ENCODE results near the gene CDC42SE2. TPM values are rescaled to one million over a fixed set of nuclear protein-coding genes. Genes with fewer than 3 reads are reported as not detected.

Gene CDC42SE2
- total RNA-seq, 2 experiments from 2014 or later = 145 TPM

- H3K4me3 Mint-ChIP-seq = peak overlapping the region; percentile 39
- H3K27ac Mint-ChIP-seq = peak overlapping the region; percentile 72
- CTCF ChIA-PET = interaction anchor here (1.1 to 2.5 kb wide), 4 partner anchors 9 to 137 kb away, joined by 3 to 7 read pairs (median 4); no protein-coding TSS in a partner anchor
- H3K9me3 Mint-ChIP-seq = peaks cover 2% of the 10 kb centered on the region
- H3K27me3 Mint-ChIP-seq = no peaks in the 10 kb centered on the region
- peaks cover 35% of the 10 kb centered on the region for H3K36me3 Mint-ChIP-seq (ENCODE audit: low read depth)
- POLR2A ChIA-PET = no interaction called here
- H3K4me1 Mint-ChIP-seq = peaks cover 77% of the 10 kb centered on the region
- no peak for DNase-seq
Observed at GRCh38 chr5:131256507-131256823, 7.4 kb upstream of the CDC42SE2 start.

- Mint-ChIP-seq H3K27ac (peak overlapping the region; percentile 72), H3K4me1 (peaks cover 77% of the 10 kb centered on the region), H3K9me3 (peaks cover 2% of the 10 kb centered on the region), H3K4me3 (no peak overlapping the region), H3K27me3 (no peaks in the 10 kb centered on the region), H3K36me3 (ENCODE audit: low read depth) (peaks cover 38% of the 10 kb centered on the region)
- POLR2A ChIA-PET = no interaction called here
- no peak for DNase-seq
- CTCF ChIA-PET = interaction anchor here (0.7 to 2.3 kb wide), 6 partner anchors 12 to 125 kb away, joined by 3 to 8 read pairs (median 5); partner anchors contain the start of gene HINT1
Observed at GRCh38 chr5:131258733-131259132, 5.1 kb upstream of the CDC42SE2 start.

GRCh38 chr5:131259326-131259725 is 4.5 kb upstream of the CDC42SE2 start:
- H3K4me3 Mint-ChIP-seq = no peak overlapping the region
- ChIA-PET POLR2A (no interaction called here), CTCF (interaction anchor here (0.6 to 2.3 kb wide), 4 partner anchors 11 to 105 kb away, joined by 3 to 6 read pairs (median 4); partner anchors contain the start of gene HINT1)
- peaks cover 38% of the 10 kb centered on the region for H3K36me3 Mint-ChIP-seq (ENCODE audit: low read depth)
- DNase-seq = no peak
- H3K27ac Mint-ChIP-seq = peak overlapping the region; percentile 33
- H3K9me3 Mint-ChIP-seq = peaks cover 2% of the 10 kb centered on the region
- no peaks in the 10 kb centered on the region for H3K27me3 Mint-ChIP-seq
- H3K4me1 Mint-ChIP-seq = peaks cover 71% of the 10 kb centered on the region

- H3K4me3 Mint-ChIP-seq = no peak overlapping the region
- peaks cover under 1% of the 10 kb centered on the region for H3K9me3 Mint-ChIP-seq
- POLR2A ChIA-PET = no interaction called here
- H3K4me1 Mint-ChIP-seq = peaks cover 59% of the 10 kb centered on the region
- H3K27me3 Mint-ChIP-seq = no peaks in the 10 kb centered on the region
- H3K36me3 Mint-ChIP-seq (ENCODE audit: low read depth) = peaks cover 47% of the 10 kb centered on the region
- CTCF ChIA-PET = interaction anchor here (0.6 to 1.2 kb wide), 2 partner anchors 10 to 153 kb away, joined by 3 to 4 read pairs; no protein-coding TSS in a partner anchor
- DNase-seq = no peak
- no peak overlapping the region for H3K27ac Mint-ChIP-seq
Observed at GRCh38 chr5:131260895-131261294, 3.0 kb upstream of the CDC42SE2 start.

GRCh38 chr5:131261483-131261882 is 2.4 kb upstream of the CDC42SE2 start:
- DNase-seq = no peak
- peaks cover 45% of the 10 kb centered on the region for H3K36me3 Mint-ChIP-seq (ENCODE audit: low read depth)
- ChIA-PET POLR2A (interaction anchor here (0.6 kb wide), 1 partner anchor 122 kb away, joined by 9 read pairs; no protein-coding TSS in a partner anchor), CTCF (interaction anchor here (0.6 to 1.4 kb wide), 5 partner anchors 9 to 752 kb away, joined by 3 to 5 read pairs (median 3); no protein-coding TSS in a partner anchor)
- H3K9me3 Mint-ChIP-seq = no peaks in the 10 kb centered on the region
- no peak overlapping the region for H3K4me3 Mint-ChIP-seq
- peaks cover 53% of the 10 kb centered on the region for H3K4me1 Mint-ChIP-seq
- H3K27me3 Mint-ChIP-seq = no peaks in the 10 kb centered on the region
- peak overlapping the region; percentile 13 for H3K27ac Mint-ChIP-seq

- peaks cover 44% of the 10 kb centered on the region for H3K4me1 Mint-ChIP-seq
- ChIA-PET CTCF (interaction anchor here (1.0 to 4.8 kb wide), 12 partner anchors 8 to 121 kb away, joined by 3 to 28 read pairs (median 5); no protein-coding TSS in a partner anchor), POLR2A (interaction anchor here (0.6 to 1.7 kb wide), 4 partner anchors 9 to 27 kb away, joined by 4 to 9 read pairs (median 5); no protein-coding TSS in a partner anchor)
- no peaks in the 10 kb centered on the region for H3K9me3 Mint-ChIP-seq
- H3K36me3 Mint-ChIP-seq (ENCODE audit: low read depth) = peaks cover 47% of the 10 kb centered on the region
- H3K27me3 Mint-ChIP-seq = no peaks in the 10 kb centered on the region
- H3K27ac Mint-ChIP-seq = peak overlapping the region; percentile 97
- peak; percentile 10 for DNase-seq
- H3K4me3 Mint-ChIP-seq = peak overlapping the region; percentile 84
Observed at GRCh38 chr5:131262953-131263541, 806 bp upstream of the CDC42SE2 start.

- Mint-ChIP-seq H3K36me3 (ENCODE audit: low read depth) (peaks cover 44% of the 10 kb centered on the region), H3K27ac (peak overlapping the region; percentile 95), H3K4me3 (peak overlapping the region; percentile 83), H3K9me3 (no peaks in the 10 kb centered on the region), H3K4me1 (peaks cover 45% of the 10 kb centered on the region), H3K27me3 (no peaks in the 10 kb centered on the region)
- DNase-seq = peak; percentile 63
- POLR2A ChIA-PET = interaction anchor here (0.6 to 1.6 kb wide), 10 partner anchors 21 to 1224 kb away, joined by 3 to 5 read pairs (median 4); no protein-coding TSS in a partner anchor
- CTCF ChIA-PET = interaction anchor here (0.6 to 4.8 kb wide), 21 partner anchors 8 to 161 kb away, joined by 3 to 28 read pairs (median 5); no protein-coding TSS in a partner anchor
Observed at GRCh38 chr5:131264451-131265099, 722 bp downstream of the CDC42SE2 start.

- POLR2A ChIA-PET = interaction anchor here (0.6 to 1.5 kb wide), 5 partner anchors 21 to 131 kb away, joined by 3 to 4 read pairs (median 4); no protein-coding TSS in a partner anchor
- Mint-ChIP-seq H3K4me3 (peak overlapping the region; percentile 83), H3K36me3 (ENCODE audit: low read depth) (peaks cover 39% of the 10 kb centered on the region), H3K9me3 (no peaks in the 10 kb centered on the region), H3K4me1 (peaks cover 46% of the 10 kb centered on the region), H3K27me3 (no peaks in the 10 kb centered on the region), H3K27ac (peak overlapping the region; percentile 95)
- CTCF ChIA-PET = interaction anchor here (1.0 to 4.8 kb wide), 19 partner anchors 8 to 188 kb away, joined by 3 to 28 read pairs (median 4); no protein-coding TSS in a partner anchor
- DNase-seq = peak; percentile 43
Observed at GRCh38 chr5:131265311-131265803, 1.5 kb downstream of the CDC42SE2 start.

- Mint-ChIP-seq H3K27ac (peak overlapping the region; percentile 94), H3K9me3 (no peaks in the 10 kb centered on the region), H3K4me3 (peak overlapping the region; percentile 91), H3K4me1 (peaks cover 53% of the 10 kb centered on the region), H3K27me3 (no peaks in the 10 kb centered on the region), H3K36me3 (ENCODE audit: low read depth) (peaks cover 46% of the 10 kb centered on the region)
- POLR2A ChIA-PET = interaction anchor here (0.6 to 1.1 kb wide), 7 partner anchors 23 to 147 kb away, joined by 3 to 7 read pairs (median 3); no protein-coding TSS in a partner anchor
- CTCF ChIA-PET = interaction anchor here (0.7 to 4.8 kb wide), 10 partner anchors 9 to 148 kb away, joined by 3 to 28 read pairs (median 4); no protein-coding TSS in a partner anchor
- peak; percentile 65 for DNase-seq
Observed at GRCh38 chr5:131266370-131267060, 2.7 kb downstream of the CDC42SE2 start.

- Mint-ChIP-seq H3K27ac (peak overlapping the region; percentile 58), H3K9me3 (no peaks in the 10 kb centered on the region), H3K4me1 (peaks cover 54% of the 10 kb centered on the region), H3K27me3 (no peaks in the 10 kb centered on the region), H3K36me3 (ENCODE audit: low read depth) (peaks cover 52% of the 10 kb centered on the region), H3K4me3 (peak overlapping the region; percentile 91)
- ChIA-PET POLR2A (no interaction called here), CTCF (interaction anchor here (0.9 to 1.1 kb wide), 2 partner anchors 11 to 110 kb away, joined by 3 read pairs; no protein-coding TSS in a partner anchor)
- no peak for DNase-seq
Observed at GRCh38 chr5:131268758-131269370, 5.0 kb downstream of the CDC42SE2 start.

- peaks cover 71% of the 10 kb centered on the region for H3K4me1 Mint-ChIP-seq
- H3K4me3 Mint-ChIP-seq = peak overlapping the region; percentile 70
- H3K27me3 Mint-ChIP-seq = no peaks in the 10 kb centered on the region
- ChIA-PET POLR2A (interaction anchor here (1.0 kb wide), 1 partner anchor 125 kb away, joined by 3 read pairs; no protein-coding TSS in a partner anchor), CTCF (interaction anchor here (1.0 to 3.0 kb wide), 9 partner anchors 9 to 131 kb away, joined by 3 to 15 read pairs (median 3); no protein-coding TSS in a partner anchor)
- H3K36me3 Mint-ChIP-seq (ENCODE audit: low read depth) = peaks cover 52% of the 10 kb centered on the region
- DNase-seq = no peak
- H3K9me3 Mint-ChIP-seq = no peaks in the 10 kb centered on the region
- peak overlapping the region; percentile 87 for H3K27ac Mint-ChIP-seq
Observed at GRCh38 chr5:131270809-131271208, 7.0 kb downstream of the CDC42SE2 start.

All from activated CD4-positive, alpha-beta T cell treated with anti-CD3 and anti-CD28 coated beads, Interleukin-2, amount 10 ng/mL, durations not matched to agents 7 days and 5 days (primary cell).